ENCODE data around the gene RAB1B.

The RAB1B gene

DNA sequence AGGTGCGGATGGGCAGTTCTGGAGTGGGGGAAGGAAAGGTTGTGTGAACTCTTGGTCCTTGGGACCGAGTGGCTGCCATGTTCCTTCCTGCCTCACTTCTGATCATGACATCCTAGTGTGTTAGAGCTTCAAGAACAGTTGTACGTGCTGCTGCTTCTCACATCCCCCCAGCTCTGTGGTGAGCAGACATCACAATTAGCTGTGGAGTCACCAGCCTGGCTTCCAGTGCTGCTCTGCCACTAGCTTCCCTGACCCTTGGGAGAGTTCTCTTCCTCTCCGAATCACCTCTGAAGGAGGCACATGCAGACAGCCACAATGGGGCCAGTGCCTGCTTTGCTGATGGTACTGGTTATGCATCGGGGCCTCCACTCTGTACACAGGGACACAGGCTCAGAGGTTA lies 6.2 kb upstream of the RAB1B start:
- TF ChIP-seq, protein P1, sequence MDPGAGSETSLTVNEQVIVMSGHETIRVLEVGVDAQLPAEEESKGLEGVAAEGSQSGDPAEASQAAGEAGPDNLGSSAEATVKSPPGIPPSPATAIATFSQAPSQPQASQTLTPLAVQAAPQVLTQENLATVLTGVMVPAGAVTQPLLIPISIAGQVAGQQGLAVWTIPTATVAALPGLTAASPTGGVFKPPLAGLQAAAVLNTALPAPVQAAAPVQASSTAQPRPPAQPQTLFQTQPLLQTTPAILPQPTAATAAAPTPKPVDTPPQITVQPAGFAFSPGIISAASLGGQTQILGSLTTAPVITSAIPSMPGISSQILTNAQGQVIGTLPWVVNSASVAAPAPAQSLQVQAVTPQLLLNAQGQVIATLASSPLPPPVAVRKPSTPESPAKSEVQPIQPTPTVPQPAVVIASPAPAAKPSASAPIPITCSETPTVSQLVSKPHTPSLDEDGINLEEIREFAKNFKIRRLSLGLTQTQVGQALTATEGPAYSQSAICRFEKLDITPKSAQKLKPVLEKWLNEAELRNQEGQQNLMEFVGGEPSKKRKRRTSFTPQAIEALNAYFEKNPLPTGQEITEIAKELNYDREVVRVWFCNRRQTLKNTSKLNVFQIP (CRISPR knock-in tag; IDR thresholded peaks at IDR 0.05; ENCODE audit: borderline replicate concordance, low read depth), result no peak
- no peak for TF ChIP-seq TOX (CRISPR knock-in tag; IDR thresholded peaks at IDR 0.05; ENCODE audit: borderline replicate concordance)
- TF ChIP-seq ZC3H10 (CRISPR knock-in tag; IDR thresholded peaks at IDR 0.05), result no peak
- TF ChIP-seq SNAI2 (CRISPR knock-in tag; IDR thresholded peaks at IDR 0.05), result no peak
- no peak for TF ChIP-seq OSR1 (CRISPR knock-in tag; IDR thresholded peaks at IDR 0.05)
- no peak for TF ChIP-seq ESRRG (CRISPR knock-in tag; IDR thresholded peaks at IDR 0.05)
- no peak for TF ChIP-seq CSDC2 (CRISPR knock-in tag; IDR thresholded peaks at IDR 0.05)
- TF ChIP-seq PPARA (CRISPR knock-in tag; IDR thresholded peaks at IDR 0.05; ENCODE audit: borderline replicate concordance), result no peak
- no peak for TF ChIP-seq ZNF8 (CRISPR knock-in tag; IDR thresholded peaks at IDR 0.05)
- TF ChIP-seq ARNTL (CRISPR knock-in tag; IDR thresholded peaks at IDR 0.05; ENCODE audit: borderline replicate concordance, low read depth), result no peak
- no peak for TF ChIP-seq CSRNP3 (CRISPR knock-in tag; IDR thresholded peaks at IDR 0.05)
- TF ChIP-seq TCF4 (CRISPR knock-in tag; IDR thresholded peaks at IDR 0.05; ENCODE audit: borderline replicate concordance), result no peak
- ATAC-seq, result no peak

DNA sequence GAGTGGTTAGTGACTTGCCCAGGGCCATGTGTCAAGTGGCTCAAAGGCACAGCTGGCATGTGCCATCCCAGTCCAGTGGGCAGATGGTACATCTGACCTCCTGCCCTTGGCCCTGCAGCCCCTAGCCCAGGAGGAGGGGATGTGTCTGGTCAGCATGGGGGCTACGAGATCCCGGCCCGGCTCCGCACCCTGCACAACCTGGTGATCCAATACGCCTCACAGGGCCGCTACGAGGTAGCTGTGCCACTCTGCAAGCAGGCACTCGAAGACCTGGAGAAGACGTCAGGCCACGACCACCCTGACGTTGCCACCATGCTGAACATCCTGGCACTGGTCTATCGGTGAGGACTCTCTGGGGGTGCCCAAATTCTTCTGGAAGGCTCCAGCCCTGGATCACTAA lies 5.7 kb upstream of the RAB1B start:
- TF ChIP-seq, protein P1 (CRISPR knock-in tag; IDR thresholded peaks at IDR 0.05; ENCODE audit: borderline replicate concordance, low read depth), result no peak
- TF ChIP-seq, protein P2, sequence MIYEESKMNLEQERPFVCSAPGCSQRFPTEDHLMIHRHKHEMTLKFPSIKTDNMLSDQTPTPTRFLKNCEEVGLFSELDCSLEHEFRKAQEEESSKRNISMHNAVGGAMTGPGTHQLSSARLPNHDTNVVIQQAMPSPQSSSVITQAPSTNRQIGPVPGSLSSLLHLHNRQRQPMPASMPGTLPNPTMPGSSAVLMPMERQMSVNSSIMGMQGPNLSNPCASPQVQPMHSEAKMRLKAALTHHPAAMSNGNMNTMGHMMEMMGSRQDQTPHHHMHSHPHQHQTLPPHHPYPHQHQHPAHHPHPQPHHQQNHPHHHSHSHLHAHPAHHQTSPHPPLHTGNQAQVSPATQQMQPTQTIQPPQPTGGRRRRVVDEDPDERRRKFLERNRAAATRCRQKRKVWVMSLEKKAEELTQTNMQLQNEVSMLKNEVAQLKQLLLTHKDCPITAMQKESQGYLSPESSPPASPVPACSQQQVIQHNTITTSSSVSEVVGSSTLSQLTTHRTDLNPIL (CRISPR knock-in tag; IDR thresholded peaks at IDR 0.05; ENCODE audit: low read depth), result no peak
- TF ChIP-seq CSDC2 (CRISPR knock-in tag; IDR thresholded peaks at IDR 0.05), result no peak
- no peak for TF ChIP-seq ESRRG (CRISPR knock-in tag; IDR thresholded peaks at IDR 0.05)
- TF ChIP-seq ZFP3 (CRISPR knock-in tag; IDR thresholded peaks at IDR 0.05), result no peak
- TF ChIP-seq, protein P3, sequence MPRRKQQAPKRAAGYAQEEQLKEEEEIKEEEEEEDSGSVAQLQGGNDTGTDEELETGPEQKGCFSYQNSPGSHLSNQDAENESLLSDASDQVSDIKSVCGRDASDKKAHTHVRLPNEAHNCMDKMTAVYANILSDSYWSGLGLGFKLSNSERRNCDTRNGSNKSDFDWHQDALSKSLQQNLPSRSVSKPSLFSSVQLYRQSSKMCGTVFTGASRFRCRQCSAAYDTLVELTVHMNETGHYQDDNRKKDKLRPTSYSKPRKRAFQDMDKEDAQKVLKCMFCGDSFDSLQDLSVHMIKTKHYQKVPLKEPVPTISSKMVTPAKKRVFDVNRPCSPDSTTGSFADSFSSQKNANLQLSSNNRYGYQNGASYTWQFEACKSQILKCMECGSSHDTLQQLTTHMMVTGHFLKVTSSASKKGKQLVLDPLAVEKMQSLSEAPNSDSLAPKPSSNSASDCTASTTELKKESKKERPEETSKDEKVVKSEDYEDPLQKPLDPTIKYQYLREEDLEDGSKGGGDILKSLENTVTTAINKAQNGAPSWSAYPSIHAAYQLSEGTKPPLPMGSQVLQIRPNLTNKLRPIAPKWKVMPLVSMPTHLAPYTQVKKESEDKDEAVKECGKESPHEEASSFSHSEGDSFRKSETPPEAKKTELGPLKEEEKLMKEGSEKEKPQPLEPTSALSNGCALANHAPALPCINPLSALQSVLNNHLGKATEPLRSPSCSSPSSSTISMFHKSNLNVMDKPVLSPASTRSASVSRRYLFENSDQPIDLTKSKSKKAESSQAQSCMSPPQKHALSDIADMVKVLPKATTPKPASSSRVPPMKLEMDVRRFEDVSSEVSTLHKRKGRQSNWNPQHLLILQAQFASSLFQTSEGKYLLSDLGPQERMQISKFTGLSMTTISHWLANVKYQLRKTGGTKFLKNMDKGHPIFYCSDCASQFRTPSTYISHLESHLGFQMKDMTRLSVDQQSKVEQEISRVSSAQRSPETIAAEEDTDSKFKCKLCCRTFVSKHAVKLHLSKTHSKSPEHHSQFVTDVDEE (CRISPR knock-in tag; IDR thresholded peaks at IDR 0.05), result no peak
- no peak for TF ChIP-seq TCF4 (CRISPR knock-in tag; IDR thresholded peaks at IDR 0.05; ENCODE audit: borderline replicate concordance)
- TF ChIP-seq OSR1 (CRISPR knock-in tag; IDR thresholded peaks at IDR 0.05), result no peak
- no peak for TF ChIP-seq PPARA (CRISPR knock-in tag; IDR thresholded peaks at IDR 0.05; ENCODE audit: borderline replicate concordance)
- no peak for TF ChIP-seq ZC3H10 (CRISPR knock-in tag; IDR thresholded peaks at IDR 0.05)
- no peak for TF ChIP-seq ZNF70 (CRISPR knock-in tag; IDR thresholded peaks at IDR 0.05)
- no peak for TF ChIP-seq BACH2 (CRISPR knock-in tag; IDR thresholded peaks at IDR 0.05; ENCODE audit: borderline replicate concordance)
- TF ChIP-seq PATZ1 (CRISPR knock-in tag; IDR thresholded peaks at IDR 0.05; ENCODE audit: borderline replicate concordance), result no peak
- TF ChIP-seq ISL1 (CRISPR knock-in tag; IDR thresholded peaks at IDR 0.05), result no peak
- no peak for TF ChIP-seq SNAI2 (CRISPR knock-in tag; IDR thresholded peaks at IDR 0.05)
- TF ChIP-seq ZNF565 (CRISPR knock-in tag; conservative IDR thresholded peaks at IDR 0.05; ENCODE audit: low read depth), result no peak
- TF ChIP-seq GLIS3 (CRISPR knock-in tag; IDR thresholded peaks at IDR 0.05), result no peak

More for the DNA sequence above, 5.7 kb upstream of the RAB1B start:
- ATAC-seq, result no peak

Data from SK-N-SH treated with all-trans-retinoic acid at 6 μM for 48 hours (cell line).